Measurements from ENCODE around the gene RASA3.
A peak's percentile ranks its signal among the peaks of the same experiment; 100 is the strongest.

Gene RASA3

GRCh38 chr13:114032126-114032799 is 100.2 kb downstream of the RASA3 start:
- no peak for DNase-seq (ENCODE audit: extremely low read depth, low read depth)
- no peak for TF ChIP-seq CTCF (IDR thresholded peaks at IDR 0.05; ENCODE audit: low read depth, low read length)

- TF ChIP-seq CTCF (IDR thresholded peaks at IDR 0.05; ENCODE audit: low read depth, low read length), result no peak
- no peak for DNase-seq (ENCODE audit: extremely low read depth, low read depth)
Observed at GRCh38 chr13:114031631-114032030, 100.8 kb downstream of the RASA3 start.

- no peak for TF ChIP-seq CTCF (IDR thresholded peaks at IDR 0.05; ENCODE audit: low read depth, low read length)
- no peak for DNase-seq (ENCODE audit: extremely low read depth, low read depth)
Observed at GRCh38 chr13:114030666-114031610, 101.5 kb downstream of the RASA3 start.

- no peak for TF ChIP-seq CTCF (IDR thresholded peaks at IDR 0.05; ENCODE audit: low read depth, low read length)
- no peak for DNase-seq (ENCODE audit: extremely low read depth, low read depth)
Observed at GRCh38 chr13:114029866-114030625, 102.4 kb downstream of the RASA3 start.

GRCh38 chr13:114027826-114028225 is 104.6 kb downstream of the RASA3 start:
- TF ChIP-seq CTCF (IDR thresholded peaks at IDR 0.05; ENCODE audit: low read depth, low read length), result no peak
- DNase-seq (ENCODE audit: extremely low read depth, low read depth), result no peak

- peak; percentile 50 for DNase-seq (ENCODE audit: extremely low read depth, low read depth)
- no peak for TF ChIP-seq CTCF (IDR thresholded peaks at IDR 0.05; ENCODE audit: low read depth, low read length)
Observed at GRCh38 chr13:114027046-114027715, 105.2 kb downstream of the RASA3 start.

All from AG09319 (cell line).